HG03139 (cell line): ENCODE data around the gene MLKL.

Experiments
- ATAC-seq: cut with Tn5 transposase; IDR thresholded peaks from one replicate; pipeline ENCODE4 v1.9.1; 2021; ENCODE audit not compliant: unreplicated experiment

The MLKL gene

DNA sequence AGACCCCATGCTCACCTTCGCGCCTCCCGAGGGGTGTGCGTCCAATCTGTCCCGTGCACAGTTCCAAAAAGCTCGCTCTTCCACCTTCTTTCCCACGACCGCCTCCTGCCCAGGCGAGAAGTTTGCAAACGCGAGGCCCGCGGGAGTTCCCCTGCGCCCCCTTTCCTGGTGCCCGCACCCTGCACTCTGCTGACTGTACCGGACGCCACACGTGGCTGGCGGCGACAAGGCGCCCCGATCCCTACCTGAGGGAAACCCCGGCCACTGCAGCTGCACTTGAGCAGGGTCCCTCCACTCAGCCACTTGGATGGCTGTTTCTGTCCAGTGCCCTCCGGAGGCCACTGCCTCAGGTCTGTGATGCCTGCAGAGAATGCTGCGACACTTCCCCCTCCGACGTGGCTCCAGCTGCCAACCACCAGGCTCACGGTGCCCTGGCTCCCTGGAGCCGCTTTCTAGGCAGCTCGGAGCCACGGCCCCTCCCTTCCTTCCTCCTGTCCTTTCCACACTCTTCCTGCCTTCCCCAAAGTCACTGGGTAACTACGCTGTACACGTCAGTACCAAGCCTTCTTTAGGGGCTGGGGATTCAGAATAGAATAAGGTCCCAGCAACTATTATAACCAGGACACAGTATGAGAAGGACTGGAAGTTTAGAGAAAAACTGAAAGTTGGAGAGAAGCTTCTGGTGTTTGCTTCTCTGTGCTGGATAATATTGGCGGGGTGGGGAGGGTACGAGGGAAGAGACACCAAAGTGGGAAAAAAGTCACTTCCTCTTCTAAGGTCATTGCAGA, at the start of gene MLKL:
Gene MLKL, minus strand, starts transcription at position 425 of the 788 bp plus-strand sequence. CDS start 5,105 bp downstream, outside the sequence.
- peak; percentile 45 for ATAC-seq

DNA sequence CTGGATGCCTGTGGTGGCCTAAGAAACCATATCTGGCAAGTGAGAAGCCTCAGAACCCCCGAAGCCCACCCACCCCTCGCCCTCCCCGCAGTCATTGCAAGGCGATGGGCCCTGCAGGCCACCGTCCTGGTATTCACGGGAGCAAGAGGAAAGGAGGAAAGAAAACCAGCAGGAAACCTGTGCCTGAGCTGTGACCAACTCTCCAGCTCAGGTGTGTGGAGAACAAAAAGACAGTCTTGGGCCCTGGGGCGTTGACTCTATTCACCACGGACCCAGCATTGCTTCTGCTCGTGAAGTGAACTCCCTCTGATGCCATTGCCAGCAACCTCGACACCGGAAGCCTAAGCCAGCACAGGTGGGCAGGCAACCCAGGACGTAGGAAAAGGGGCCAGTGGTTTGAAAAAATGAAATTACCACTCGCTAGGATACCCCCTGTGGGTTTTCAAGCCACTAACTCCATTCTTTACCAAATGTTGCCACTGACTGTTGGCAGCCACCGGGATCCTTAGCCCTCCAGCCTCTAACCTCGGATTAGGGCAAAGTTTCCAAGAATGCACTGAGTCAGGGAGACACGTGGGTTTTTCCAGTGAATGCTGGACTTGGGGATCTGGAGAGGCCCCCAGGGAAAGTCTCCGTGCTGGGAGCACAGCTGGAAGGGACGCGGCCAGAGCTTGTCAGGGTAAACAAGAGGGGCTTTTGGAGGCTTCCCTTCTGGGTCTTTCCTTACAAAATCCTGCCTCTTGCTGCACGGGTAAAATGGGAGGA, 48.8 kb upstream of the MLKL start:
- no peak for ATAC-seq

DNA sequence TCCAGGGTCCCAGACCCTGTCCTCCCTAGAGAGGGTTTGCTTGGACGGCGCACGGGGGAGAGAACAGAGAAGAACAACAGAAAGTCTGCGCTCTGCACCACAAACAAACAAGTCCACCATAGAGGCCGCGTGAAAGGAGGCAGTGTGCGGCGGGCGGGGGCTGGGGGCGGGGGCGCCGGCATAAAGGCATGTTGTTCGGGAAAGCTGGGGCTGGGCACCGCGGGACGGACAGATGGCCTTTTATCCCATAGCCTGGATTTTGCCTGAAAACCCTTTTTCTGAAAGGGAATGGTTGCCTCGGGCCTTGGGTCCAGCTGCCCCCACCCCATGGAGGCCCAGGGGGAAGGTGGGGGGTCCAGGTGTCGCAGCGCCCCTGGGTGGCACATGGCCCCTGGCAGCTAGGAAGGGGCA, 48.0 kb upstream of the MLKL start:
- no peak for ATAC-seq

DNA sequence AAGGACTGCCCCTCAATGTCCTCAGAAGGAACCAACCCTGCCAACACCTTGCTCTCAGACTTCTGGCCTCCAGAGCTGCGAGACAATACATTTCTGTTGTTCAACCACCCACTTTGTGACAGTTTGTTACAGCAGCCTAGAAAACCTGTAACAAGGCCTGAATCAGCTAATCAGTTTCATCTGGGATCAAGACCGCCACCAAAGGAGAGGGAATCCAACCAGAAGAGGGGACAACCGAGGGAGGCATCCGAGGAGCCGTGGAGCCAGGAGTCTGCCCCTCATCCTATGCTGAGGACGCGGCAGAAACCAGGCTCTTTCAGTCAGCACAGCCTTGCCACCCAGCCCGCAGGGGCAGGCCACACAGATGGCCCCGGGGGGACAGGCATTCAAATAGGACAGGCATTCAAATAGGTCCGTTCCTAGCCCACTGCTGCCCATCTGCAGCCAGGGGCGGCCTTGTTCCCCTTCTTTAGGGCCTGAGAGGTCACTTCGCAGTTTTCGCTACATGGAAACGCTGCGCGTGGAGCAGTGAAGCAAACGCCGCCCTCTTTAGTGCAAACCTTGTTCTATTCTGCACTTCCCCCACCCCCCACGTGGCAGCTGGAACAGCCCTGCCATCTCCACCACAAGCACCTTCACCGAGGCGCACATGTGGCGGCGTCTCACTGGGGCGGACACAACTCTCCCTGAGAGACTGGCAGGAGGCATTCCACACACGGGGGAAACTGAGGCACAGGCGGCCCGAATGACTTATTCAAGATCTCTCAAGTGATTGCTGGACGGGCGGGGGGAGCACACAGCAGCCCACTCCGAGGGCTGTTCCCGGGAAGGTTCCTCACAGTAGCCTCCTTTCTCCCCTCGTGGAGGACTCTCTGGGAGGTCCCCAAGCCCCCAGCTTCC, 47.3 kb upstream of the MLKL start:
- no peak for ATAC-seq

DNA sequence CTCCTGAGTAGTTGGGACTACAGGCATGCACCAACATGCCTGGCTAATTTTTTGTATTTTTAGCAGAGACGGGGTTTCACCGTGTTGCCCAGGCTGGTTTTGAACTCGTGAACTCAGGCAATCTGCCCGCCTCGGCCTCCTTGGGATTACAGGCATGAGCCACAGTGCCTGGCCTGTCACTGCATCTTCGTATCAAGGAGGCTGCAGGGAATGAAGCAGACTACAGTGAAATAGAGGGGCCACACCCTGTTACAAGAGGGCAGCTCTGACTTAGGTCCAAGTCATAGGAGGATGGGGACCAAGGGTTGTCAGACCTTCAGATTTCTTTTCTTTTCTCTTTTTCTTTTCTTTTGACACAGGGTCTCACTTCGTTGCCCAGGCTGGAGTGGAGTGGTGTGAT, 45.3 kb upstream of the MLKL start:
- no peak for ATAC-seq

DNA sequence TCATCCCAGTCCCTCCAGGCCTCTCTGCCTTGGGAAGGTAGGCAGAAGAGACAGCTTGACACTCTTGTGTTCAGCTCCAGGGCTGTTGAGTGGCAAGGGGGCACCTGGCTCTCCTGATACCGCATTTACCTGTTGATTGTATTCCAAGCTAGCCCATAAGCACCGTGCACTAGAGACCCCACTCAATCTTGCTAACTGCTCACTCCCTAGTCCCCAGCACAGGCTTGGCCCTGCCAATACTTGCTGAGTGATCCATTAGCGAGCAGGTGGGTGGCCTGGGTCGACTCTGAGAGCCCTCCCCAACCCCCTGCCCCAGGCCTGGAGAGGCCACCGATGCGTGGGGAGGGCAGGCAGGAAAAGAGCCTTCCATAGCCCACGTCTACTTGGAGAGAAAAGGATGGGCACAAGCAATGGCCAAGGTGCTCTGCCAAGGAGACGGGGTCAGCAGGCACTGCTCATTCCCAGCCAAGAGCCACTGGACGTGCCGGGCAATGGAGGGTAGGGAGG, 44.5 kb upstream of the MLKL start:
- no peak for ATAC-seq

DNA sequence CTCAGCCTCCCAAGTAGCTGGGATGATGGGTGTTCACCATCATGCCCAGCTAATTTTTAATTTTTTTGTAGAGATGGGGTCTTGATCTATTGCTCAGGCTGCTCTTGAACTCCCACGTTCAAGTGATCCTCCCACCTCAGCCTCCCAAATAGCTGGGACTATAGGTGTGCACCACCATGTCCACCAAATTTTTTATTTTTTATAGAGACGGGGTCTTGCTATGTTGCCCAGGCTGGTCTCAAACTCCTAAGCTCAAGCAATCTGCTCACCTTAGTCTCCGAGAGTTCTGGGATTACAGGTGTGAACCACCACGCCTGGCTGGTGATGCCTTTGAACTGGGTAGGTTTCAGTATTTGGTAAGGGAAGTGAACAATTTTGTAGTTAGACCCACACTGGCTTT, 43.9 kb upstream of the MLKL start:
- no peak for ATAC-seq

DNA sequence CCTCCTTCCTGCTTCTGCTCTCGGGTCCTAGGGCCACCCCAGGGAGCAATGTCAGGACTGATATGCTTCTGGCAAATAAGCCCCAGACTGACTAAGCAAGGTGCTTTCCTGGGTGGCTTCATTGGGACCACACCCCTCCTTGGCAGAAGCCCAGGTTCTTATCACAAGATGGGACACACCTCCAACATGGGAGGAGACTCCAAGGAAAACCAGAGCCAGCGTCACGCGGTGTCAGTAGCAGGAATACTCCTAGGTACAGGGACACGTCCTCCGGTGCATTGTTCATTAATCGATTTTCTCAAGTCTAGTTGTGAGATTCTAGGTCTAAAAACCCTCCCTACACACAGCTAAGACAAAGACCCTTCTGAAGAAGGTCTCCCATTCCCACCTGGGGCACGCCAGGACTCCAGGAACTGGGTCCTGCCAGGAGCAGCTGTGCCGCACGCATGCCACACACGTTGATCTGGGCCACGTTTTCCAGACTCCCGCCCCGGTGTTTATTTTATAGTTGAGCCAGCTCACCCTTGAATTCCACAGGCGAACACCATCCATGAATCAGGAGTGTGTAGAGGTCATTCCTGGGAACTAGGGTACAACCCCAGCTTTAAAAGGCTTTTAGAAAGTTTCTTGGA, 43.1 kb upstream of the MLKL start:
- ATAC-seq, result no peak

DNA sequence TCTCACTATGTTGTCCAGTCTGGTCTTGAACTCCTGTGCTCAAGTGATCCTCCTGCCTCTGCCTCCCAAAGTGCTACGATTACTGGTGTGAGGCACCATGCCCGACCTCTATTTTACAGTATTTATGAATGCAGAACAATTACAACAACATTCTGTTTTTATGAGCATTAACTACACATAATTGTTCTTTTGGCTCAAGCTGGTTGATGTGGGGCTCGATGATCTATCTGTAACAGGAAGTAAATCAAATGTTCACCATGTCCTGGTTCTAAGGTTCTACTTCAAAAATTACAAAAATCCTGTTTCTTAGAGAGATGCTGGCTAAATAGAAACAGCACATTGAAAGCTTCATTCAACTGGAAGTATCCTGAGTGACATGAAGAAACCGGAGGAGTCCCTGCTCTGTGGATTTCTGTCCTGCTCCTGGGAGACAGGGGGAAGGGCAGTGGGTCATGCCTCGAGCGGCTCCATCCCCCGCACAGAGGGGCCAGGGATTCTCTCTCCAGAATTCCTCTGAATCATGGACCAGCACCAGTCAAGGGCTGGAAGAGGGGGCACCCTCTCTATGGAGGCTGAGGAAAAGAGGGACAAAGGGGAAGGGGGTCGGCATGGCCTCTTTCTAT, 42.5 kb upstream of the MLKL start:
- ATAC-seq, result no peak

DNA sequence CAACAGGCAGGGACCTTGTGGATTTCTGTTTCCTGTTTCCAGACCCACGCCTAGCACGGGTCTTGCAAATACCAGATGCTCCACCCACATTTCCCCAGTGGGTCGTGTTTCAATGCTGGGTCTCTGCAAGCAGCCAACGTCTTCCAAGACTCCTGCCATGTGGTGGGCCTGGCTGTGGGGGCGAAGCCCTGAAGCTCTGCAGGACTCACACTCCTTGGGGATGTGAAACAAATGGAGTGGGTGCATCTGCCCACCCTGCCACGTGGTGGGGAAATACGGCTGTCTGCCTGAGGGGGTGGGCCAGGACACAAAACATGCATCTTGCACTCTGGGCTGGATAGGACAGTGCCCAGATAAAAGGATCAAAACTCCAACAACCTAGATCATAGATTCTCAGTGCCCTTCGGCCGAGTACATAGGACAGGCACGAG, 41.4 kb upstream of the MLKL start:
- ATAC-seq, result no peak

DNA sequence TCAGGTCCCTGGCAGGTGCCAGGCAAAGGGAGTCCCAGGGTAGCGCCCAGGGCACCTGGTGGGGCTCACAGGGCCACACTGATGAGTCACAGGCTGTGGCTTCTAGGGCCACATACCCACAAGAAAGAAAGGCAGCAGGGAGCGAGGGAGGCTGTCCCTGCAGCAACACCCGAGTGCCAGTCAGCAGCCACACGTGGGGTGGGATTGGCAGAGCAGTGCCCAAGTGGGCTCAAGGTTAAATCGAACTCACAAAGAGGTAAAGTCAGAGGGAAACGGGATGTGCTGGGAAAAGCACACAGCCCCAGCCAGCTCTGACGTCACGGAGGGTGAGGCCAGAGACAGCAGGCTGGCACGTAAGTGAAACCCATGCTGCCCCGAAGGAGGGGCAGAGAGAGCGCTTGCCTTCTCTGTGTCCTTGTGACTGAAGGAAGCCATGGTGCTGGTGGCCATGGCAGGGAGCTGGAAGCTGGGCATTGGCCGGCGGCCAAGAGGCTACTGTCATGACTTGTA, 40.2 kb upstream of the MLKL start:
- ATAC-seq, result no peak

DNA sequence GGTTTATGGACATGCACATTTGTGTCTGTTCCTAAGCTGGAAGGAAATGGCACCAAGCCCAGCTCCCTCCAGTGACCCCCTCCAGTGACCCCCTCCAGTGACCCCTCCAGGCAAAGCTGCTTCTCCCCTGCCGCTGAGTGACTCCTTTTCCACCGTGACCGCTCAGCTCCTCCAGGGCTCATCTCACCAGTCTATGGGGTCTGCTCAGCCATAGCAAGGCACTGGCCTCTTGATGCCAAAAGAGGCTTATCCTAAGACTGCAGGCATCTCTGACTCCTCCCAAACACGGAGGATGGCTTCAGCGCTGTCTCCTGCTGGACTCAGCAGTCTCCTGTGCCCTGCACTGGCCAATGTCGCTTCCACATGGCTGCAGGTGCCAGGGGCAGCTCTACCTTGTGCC, 38.6 kb upstream of the MLKL start:
- ATAC-seq, result no peak

DNA sequence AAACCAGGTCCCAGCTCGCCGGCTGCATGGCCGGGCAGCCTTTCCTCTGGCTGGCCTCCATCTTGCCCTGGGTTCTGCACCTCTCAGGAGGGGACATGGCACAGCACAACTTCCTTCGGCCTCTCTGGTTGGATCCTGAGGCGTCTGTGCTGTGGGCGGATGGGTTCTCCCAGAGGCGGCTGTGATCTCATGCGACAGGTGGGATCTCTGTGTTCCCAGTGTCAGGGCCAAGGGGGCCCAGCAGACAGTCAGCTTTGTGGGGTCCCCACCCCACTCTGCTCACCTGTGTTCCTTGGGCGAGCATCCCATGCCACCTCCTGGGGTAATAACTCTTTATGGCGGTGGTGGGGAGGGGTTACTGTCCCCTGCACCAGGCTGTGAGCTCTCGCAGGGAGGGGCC, 38.2 kb upstream of the MLKL start:
- no peak for ATAC-seq

DNA sequence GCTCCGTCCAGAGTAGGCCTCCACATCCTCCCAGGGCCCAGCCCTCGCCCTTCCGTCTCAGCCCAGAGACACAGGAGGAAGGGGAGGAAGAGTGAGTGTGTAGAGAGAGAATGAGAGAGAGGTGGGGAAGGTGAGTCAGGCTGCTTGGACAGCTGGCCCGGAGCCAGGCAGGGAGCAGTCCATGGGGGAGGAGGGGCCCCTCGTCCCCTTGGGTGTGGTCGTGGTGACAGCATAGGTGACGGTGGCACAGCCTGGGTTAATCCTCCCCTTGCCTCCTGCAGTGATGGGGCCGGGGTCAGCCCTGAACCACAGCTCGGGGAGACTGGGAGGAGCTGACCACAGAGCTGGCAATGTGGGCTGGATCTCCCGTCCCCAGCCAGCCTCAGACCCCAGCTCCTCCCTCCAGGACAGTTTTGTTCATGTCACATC, 37.5 kb upstream of the MLKL start:
- no peak for ATAC-seq

DNA sequence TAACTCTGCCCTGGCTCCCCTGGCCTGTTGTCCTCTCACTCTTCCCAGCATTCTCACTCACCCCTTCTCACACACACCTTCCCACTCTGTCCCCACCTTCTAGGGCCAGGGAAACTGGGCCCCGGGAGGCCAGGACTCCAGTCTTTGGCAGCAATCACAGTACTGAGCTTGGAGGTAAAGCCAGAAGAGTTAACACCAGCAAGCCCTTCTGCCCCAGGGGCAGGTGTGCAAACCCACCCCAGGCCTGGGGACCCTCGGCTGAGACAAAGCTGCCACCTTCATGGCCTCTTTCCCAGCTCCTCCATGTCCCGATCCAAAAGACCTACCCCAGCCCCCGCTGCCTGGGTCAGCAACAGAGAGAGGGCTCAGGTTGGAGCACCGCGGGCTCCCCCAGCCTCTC, 36.9 kb upstream of the MLKL start:
- ATAC-seq, result no peak

DNA sequence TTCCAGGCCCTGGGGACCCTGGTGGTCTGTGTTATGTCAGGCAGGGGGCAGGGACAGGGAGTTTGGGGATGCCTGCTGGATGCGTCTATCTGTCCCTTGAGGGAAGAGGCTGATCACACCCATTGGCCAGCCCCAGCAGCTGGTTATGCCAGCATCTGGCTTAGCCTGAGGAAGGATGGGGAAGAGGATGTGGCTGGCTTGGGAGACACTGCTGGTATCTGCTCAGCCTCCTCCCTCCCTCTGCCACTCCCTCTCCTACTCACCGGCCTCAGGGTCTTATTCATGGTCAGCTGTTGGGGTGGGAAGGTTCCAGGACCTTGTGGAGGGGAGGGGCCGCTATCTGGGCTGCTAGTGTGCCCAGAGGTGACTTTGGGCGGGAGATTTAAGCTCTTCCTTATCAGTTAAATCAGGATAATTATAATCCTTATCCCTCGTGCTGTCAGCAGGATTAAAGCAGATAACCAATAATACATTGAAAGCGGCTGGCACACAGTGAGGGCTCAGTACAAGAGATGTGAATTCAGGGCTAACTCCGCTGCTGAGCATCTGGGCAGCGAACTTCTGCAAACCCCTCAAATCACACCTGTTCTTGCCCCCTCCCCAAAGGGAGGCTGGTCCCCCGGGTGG, 36.0 kb upstream of the MLKL start:
- no peak for ATAC-seq

DNA sequence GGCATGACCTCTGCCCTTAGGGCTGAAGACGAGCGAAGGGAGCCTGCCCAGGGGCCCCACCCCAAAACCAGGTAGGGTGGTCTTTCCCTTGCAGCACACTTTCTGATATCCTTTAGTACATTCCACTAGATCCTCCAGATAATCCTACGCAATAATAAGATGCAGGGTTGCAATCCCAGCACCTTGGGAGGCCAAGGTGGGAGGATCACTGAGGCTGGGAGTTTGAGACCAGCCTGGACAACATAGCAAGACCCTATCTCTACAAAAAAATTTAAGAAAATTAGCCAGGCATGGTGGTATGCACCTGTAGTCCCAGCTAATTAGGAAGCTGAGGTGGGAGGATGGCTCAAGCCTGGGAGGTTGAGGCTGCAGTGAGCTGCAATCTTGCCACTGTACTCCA, 34.9 kb upstream of the MLKL start:
- ATAC-seq, result no peak

DNA sequence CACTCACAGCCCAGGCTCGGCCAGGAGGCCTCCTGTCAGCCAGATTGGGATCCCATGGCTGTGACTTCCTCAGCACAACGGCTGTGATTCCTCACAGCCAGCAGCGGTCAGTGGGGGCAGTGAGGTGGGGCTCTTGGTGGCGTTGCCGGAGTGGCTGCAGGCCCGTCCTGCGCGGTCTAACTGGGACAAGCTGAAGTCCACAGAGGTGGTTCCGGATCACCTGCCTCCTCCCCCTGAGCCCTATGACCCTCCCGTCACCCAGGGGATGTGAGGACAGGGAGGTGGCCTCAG, 34.4 kb upstream of the MLKL start:
- no peak for ATAC-seq

DNA sequence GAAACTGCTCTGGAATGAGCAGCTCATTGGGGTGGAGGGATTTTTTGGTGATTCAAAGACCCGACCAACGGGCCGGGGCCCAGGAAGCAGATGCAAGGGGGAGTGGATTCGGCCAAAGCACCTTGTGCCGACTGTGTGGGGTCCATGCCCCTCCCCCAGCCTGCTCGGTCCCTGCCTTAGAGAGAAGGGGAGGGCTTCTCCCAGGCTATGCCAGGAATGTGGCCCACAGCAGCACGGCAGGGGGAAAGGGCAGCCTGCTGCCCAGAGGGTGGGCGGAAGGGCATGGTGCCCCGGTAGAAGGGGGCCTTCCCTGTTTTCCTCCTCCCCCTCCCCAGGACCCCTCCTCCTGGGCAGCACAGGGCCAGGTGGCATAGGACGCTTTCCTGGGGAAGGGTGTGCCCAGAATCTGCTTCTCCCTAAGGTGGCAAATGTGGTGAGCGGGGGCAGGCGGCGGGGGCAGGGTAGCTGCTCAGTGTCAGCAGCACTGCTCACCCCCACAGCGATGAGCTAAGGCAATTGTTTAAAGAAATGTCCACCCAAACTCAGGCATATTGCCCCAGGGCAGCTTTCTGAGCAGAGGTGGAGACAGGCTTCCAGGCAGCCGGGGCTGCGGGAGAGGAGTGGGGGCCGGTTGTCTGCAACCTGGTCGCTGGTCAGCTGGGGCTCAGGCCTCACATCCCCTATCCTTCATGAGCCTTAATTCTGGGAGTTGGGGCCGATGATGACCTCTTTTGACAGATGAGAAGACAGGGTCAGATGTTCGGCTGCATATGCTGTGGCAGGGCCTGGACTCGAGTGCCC, 33.9 kb upstream of the MLKL start:
- no peak for ATAC-seq
